CD8-positive, alpha-beta memory T cell (primary cell): Measurements from ENCODE around the gene DEFB129. TPM values are rescaled to one million over a fixed set of nuclear protein-coding genes. Genes with fewer than 3 reads are reported as not detected.
"Not testable (repeated sequence)": the region's sequence is repeated elsewhere in the genome, so short reads cannot be mapped to it uniquely, and the experiment has no call there.

Source experiments
- CTCF ChIA-PET: fragments of 350-600 bp; sonication (Branson Sonifier 250); formaldehyde crosslinking; loops from one replicate; lab custom pipeline; 2021; ENCODE audit warnings: antibody characterized with exemption; lab: Charles Lee
- POLR2A ChIA-PET: fragments of 350-600 bp; sonication (Branson Sonifier 250); formaldehyde crosslinking; loops from one replicate; lab custom pipeline; 2021; ENCODE audit warnings: antibody characterized with exemption; lab: Charles Lee
- DNase-seq, 5 donors: peaks; one replicate each; pipeline versions ENCODE4 v3.0.0 to v3.0.0-alpha.2; 2020 to 2022; ENCODE audit warnings: mixed read lengths in 1 of 5
- H3K27ac ChIP-seq: one replicate; pipeline ENCODE4 v1.7.0; 2013; ENCODE audit warnings: low read depth, mild to moderate bottlenecking, low read length, moderate library complexity
- H3K27me3 ChIP-seq: 2 replicates; pipeline ENCODE4 v1.7.0; 2013; ENCODE audit warnings: low read length, mild to moderate bottlenecking; ENCODE audit not compliant: insufficient read depth, poor library complexity, severe bottlenecking
- H3K36me3 ChIP-seq: 2 replicates; pipeline ENCODE4 v1.7.0; 2013; ENCODE audit warnings: mild to moderate bottlenecking, low read length, moderate library complexity; ENCODE audit not compliant: insufficient read depth
- H3K4me1 ChIP-seq: 2 replicates; pipeline ENCODE4 v1.7.0; 2013; ENCODE audit warnings: mild to moderate bottlenecking, low read length, moderate library complexity; ENCODE audit not compliant: insufficient read depth
- H3K4me3 ChIP-seq: 2 replicates; pipeline ENCODE4 v1.7.0; 2013; ENCODE audit warnings: mild to moderate bottlenecking, low read length
- H3K9me3 ChIP-seq: 2 replicates; pipeline ENCODE4 v1.7.0; 2013; ENCODE audit warnings: mild to moderate bottlenecking, low read length
- H3K27ac Mint-ChIP-seq, 8 donors: one replicate each; pipeline ENCODE4 v1.8.0; 2020 to 2021; ENCODE audit warnings: mixed read lengths in 8 of 8, mild to moderate bottlenecking in 6 of 8, inconsistent platforms in 3 of 8, moderate library complexity in 3 of 8
- H3K27me3 Mint-ChIP-seq, 2 donors: one replicate each; pipeline ENCODE4 v1.8.0; 2020 to 2021; ENCODE audit warnings: mixed read lengths in 2 of 2, mild to moderate bottlenecking in 1 of 2, moderate library complexity in 1 of 2
- H3K36me3 Mint-ChIP-seq, 3 donors: one replicate each; pipeline ENCODE4 v1.8.0; 2020 to 2021; ENCODE audit warnings: mixed read lengths in 3 of 3, inconsistent platforms in 1 of 3, mild to moderate bottlenecking in 1 of 3
- H3K4me1 Mint-ChIP-seq, 3 donors: one replicate each; pipeline ENCODE4 v1.8.0; 2020 to 2021; ENCODE audit warnings: mixed read lengths in 3 of 3, inconsistent platforms in 1 of 3, mild to moderate bottlenecking in 1 of 3
- H3K4me3 Mint-ChIP-seq, 7 donors: one replicate each; pipeline ENCODE4 v1.8.0; 2020 to 2021; ENCODE audit warnings: mixed read lengths in 7 of 7, mild to moderate bottlenecking in 6 of 7, moderate library complexity in 4 of 7, inconsistent platforms in 2 of 7
- H3K9me3 Mint-ChIP-seq, 5 donors: one replicate each; pipeline ENCODE4 v1.8.0; 2020 to 2022; ENCODE audit warnings: mixed read lengths in 5 of 5, mild to moderate bottlenecking in 3 of 5, moderate library complexity in 2 of 5, inconsistent platforms in 1 of 5
- polyA plus RNA-seq: library from polyadenylated mRNA; unstranded; fragments of 300-500 nt; fragmentation: Illumina TruSeq; gene quantifications from one replicate; pipeline ENCODE4 v1.2.3, GENCODE V29; 2021
- total RNA-seq, 2 experiments: library from RNA; stranded (reverse); gene quantifications; one replicate each; pipeline ENCODE4 v1.2.3, GENCODE V29; 2021

Gene DEFB129
- total and polyA plus RNA-seq, 3 experiments from 2014 or later = not detected

DNA sequence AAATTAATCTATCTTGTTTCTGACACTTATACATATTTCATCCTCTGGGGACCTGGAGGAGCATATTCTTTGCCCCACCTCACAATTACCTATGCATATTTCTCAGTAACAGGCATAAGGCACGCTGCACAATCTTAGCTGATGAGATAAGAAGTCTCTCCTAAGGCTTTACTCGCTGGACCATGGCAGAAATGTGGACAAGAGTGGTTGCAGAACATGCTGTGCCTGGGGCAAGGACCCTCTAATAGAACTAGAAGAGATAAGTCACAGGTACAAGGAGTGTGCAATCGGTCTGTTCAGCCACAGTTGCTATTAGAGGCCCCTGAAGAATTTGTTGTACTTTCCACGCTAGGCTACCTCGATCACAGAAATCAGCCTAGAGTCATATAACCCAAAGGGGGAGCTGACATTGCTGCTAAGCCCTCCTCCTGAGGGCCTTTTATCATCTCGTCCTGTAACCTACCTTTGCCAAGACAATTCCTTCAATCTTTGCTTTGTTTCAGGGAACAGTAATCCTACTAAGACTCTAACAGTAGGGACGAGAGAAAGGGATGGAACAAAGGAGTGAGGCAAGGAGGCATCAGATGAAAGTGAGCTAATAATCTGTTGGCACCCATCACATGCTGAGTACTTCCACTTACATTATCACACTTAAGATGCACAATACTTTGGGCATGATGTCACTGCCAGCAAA lies 16.1 kb upstream of the DEFB129 start:
- H3K9me3 ChIP-seq = no peaks in the 10 kb centered on the region
- DNase-seq = no peak
- no peaks in the 10 kb centered on the region for H3K36me3 ChIP-seq
- no peak overlapping the region for H3K27ac Mint-ChIP-seq
- H3K27me3 Mint-ChIP-seq = peaks cover under 1 to 19% of the 10 kb centered on the region in 2 donors
- H3K27ac ChIP-seq = no peak overlapping the region
- H3K4me1 ChIP-seq = no peaks in the 10 kb centered on the region
- H3K27me3 ChIP-seq = peaks cover 4% of the 10 kb centered on the region
- H3K9me3 Mint-ChIP-seq = no peaks in the 10 kb centered on the region
- no peaks in the 10 kb centered on the region for H3K4me1 Mint-ChIP-seq
- H3K4me3 ChIP-seq = no peak overlapping the region
- H3K4me3 Mint-ChIP-seq = no peak overlapping the region
- CTCF ChIA-PET = interaction anchor here (0.8 to 2.5 kb wide), 2 partner anchors 56 to 120 kb away, joined by 3 to 13 read pairs; no protein-coding TSS in a partner anchor
- H3K36me3 Mint-ChIP-seq = no peaks in the 10 kb centered on the region
- POLR2A ChIA-PET = no interaction called here

- POLR2A ChIA-PET = interaction anchor here (0.7 kb wide), 1 partner anchor 139 kb away, joined by 5 read pairs; no protein-coding TSS in a partner anchor
- DNase-seq = no peak
- no peaks in the 10 kb centered on the region for H3K27me3 ChIP-seq
- Mint-ChIP-seq H3K27me3 (peaks cover 6 to 38% of the 10 kb centered on the region in 2 donors), H3K9me3 (no peaks in the 10 kb centered on the region), H3K36me3 (no peaks in the 10 kb centered on the region), H3K27ac (no peak overlapping the region), H3K4me1 (no peaks in the 10 kb centered on the region), H3K4me3 (no peak overlapping the region)
- CTCF ChIA-PET = interaction anchor here (2.9 kb wide), 1 partner anchor 52 kb away, joined by 9 read pairs; no protein-coding TSS in a partner anchor
- H3K4me1 ChIP-seq = no peaks in the 10 kb centered on the region
- H3K36me3 ChIP-seq = no peaks in the 10 kb centered on the region
- no peaks in the 10 kb centered on the region for H3K9me3 ChIP-seq
- no peak overlapping the region for H3K27ac ChIP-seq
- no peak overlapping the region for H3K4me3 ChIP-seq
These were observed 12.7 kb upstream of the DEFB129 start for GRCh38 chr20:214383-214782.

GRCh38 chr20:215796-216195 lies 11.3 kb upstream of the DEFB129 start:
- H3K4me1 ChIP-seq = no peaks in the 10 kb centered on the region
- no peak overlapping the region for H3K27ac ChIP-seq
- DNase-seq = no peak
- Mint-ChIP-seq H3K4me1 (no peaks in the 10 kb centered on the region), H3K27me3 (peaks cover 10 to 50% of the 10 kb centered on the region in 2 donors), H3K9me3 (no peaks in the 10 kb centered on the region), H3K4me3 (no peak overlapping the region), H3K27ac (no peak overlapping the region), H3K36me3 (no peaks in the 10 kb centered on the region)
- ChIA-PET POLR2A (no interaction called here), CTCF (no interaction called here)
- H3K36me3 ChIP-seq = no peaks in the 10 kb centered on the region
- no peak overlapping the region for H3K4me3 ChIP-seq
- no peaks in the 10 kb centered on the region for H3K27me3 ChIP-seq
- H3K9me3 ChIP-seq = no peaks in the 10 kb centered on the region

GRCh38 chr20:217266-217665 lies 9.8 kb upstream of the DEFB129 start:
- no peak overlapping the region for H3K27ac ChIP-seq
- Mint-ChIP-seq H3K4me1 (no peaks in the 10 kb centered on the region), H3K27ac (no peak overlapping the region), H3K36me3 (no peaks in the 10 kb centered on the region), H3K4me3 (no peak overlapping the region), H3K27me3 (peaks cover 11 to 58% of the 10 kb centered on the region in 2 donors), H3K9me3 (no peaks in the 10 kb centered on the region)
- ChIA-PET CTCF (no interaction called here), POLR2A (no interaction called here)
- H3K36me3 ChIP-seq = no peaks in the 10 kb centered on the region
- no peak for DNase-seq
- H3K4me1 ChIP-seq = no peaks in the 10 kb centered on the region
- no peaks in the 10 kb centered on the region for H3K9me3 ChIP-seq
- H3K4me3 ChIP-seq = no peak overlapping the region
- no peaks in the 10 kb centered on the region for H3K27me3 ChIP-seq

DNA sequence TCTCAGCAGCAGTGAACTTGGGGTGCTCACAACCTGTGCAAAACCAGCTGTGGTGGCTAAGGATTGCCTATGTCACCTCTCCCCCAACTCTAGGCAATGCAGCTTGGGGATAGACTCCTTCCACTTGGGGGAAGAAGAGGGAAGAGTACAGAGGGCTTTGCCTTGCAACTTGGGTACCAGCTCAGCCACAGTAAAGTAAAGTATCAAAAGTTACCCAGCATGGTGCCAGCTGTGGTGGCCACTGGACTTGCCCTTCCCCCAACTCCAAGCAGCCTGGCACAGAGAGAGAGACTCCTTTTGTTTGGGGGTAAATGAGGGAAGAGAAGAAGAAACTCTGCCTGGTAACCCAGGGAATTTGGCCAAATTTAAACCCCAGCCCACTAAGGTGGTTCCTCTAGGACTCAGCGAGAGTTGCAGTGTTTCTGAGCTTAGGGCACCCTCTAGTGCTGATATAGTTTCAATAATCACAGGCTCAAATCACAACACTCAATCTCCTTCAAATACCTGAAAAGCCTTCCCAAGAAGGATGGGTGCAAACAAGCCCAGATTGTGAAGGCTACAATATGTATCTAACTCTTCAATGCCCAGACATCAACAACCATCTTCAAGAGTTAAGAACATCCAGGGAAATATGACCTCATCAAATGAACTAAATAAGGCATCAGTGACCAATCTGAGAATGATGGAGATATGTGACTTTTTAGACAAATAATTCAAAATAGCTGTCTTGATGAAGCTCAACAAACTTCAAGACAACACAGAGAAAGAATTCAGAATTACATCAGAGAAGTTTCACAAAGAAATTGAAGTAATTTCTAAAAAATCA lies 7.6 kb upstream of the DEFB129 start:
- Mint-ChIP-seq H3K4me1 (no peaks in the 10 kb centered on the region), H3K9me3 (no peaks in the 10 kb centered on the region), H3K27me3 (peaks cover 11 to 64% of the 10 kb centered on the region in 2 donors), H3K27ac (no peak overlapping the region), H3K4me3 (no peak overlapping the region), H3K36me3 (no peaks in the 10 kb centered on the region)
- ChIA-PET CTCF (no interaction called here), POLR2A (no interaction called here)
- H3K27me3 ChIP-seq = no peaks in the 10 kb centered on the region
- H3K9me3 ChIP-seq = no peaks in the 10 kb centered on the region
- H3K4me1 ChIP-seq = no peaks in the 10 kb centered on the region
- no peak overlapping the region for H3K27ac ChIP-seq
- no peak for DNase-seq
- no peaks in the 10 kb centered on the region for H3K36me3 ChIP-seq
- H3K4me3 ChIP-seq = no peak overlapping the region

GRCh38 chr20:221258-221830 lies 5.7 kb upstream of the DEFB129 start:
- peaks cover 0 to 4% (median 0%) of the 10 kb centered on the region in 5 donors for H3K9me3 Mint-ChIP-seq
- ChIA-PET POLR2A (no interaction called here), CTCF (no interaction called here)
- Histone ChIP-seq H3K4me1 (peaks cover 3% of the 10 kb centered on the region), H3K27me3 (no peaks in the 10 kb centered on the region), H3K36me3 (no peaks in the 10 kb centered on the region), H3K4me3 (no peak overlapping the region), H3K9me3 (no peaks in the 10 kb centered on the region), H3K27ac (no peak overlapping the region)
- no peak overlapping the region for H3K4me3 Mint-ChIP-seq
- no peak overlapping the region for H3K27ac Mint-ChIP-seq
- H3K27me3 Mint-ChIP-seq = peaks cover 7 to 65% of the 10 kb centered on the region in 2 donors
- no peaks in the 10 kb centered on the region for H3K4me1 Mint-ChIP-seq
- no peaks in the 10 kb centered on the region for H3K36me3 Mint-ChIP-seq
- DNase-seq = no peak

- POLR2A ChIA-PET, CTCF ChIA-PET, DNase-seq, H3K4me1 Mint-ChIP-seq, H3K4me3 ChIP-seq, H3K27ac ChIP-seq, H3K36me3 Mint-ChIP-seq, H3K36me3 ChIP-seq, H3K27ac Mint-ChIP-seq, H3K27me3 ChIP-seq, H3K4me3 Mint-ChIP-seq, H3K9me3 Mint-ChIP-seq, H3K9me3 ChIP-seq: not testable (repeated sequence)
- H3K4me1 ChIP-seq = peaks cover 21% of the 10 kb centered on the region
- H3K27me3 Mint-ChIP-seq = peaks cover 0 to 30% of the 10 kb centered on the region in 2 donors
These were observed 1.2 kb upstream of the DEFB129 start for GRCh38 chr20:225879-226278.
